Cardiac muscle cell (in vitro differentiated cells and primary cell): ENCODE data around the gene CAMK1G. TPM values are rescaled to one million over a fixed set of nuclear protein-coding genes. Genes with fewer than 3 reads are reported as not detected.

Source experiments
- DNase-seq, 2 donors: peaks; one replicate each; pipeline versions ENCODE4 v3.0.0 to v3.0.0-alpha.2; 2010 to 2017; ENCODE audit warnings: low read depth in 1 of 2, low spot score in 1 of 2
- H3K27ac ChIP-seq: fragments of 200-600 bp; sonication (generic); 2 replicates; pipeline ENCODE4 v1.5.1; 2016
- H3K27me3 ChIP-seq: fragments of 200-600 bp; sonication (generic); 2 replicates; pipeline ENCODE4 v1.6.0; 2016; ENCODE audit warnings: control low read depth
- H3K36me3 ChIP-seq: fragments of 200-600 bp; sonication (generic); 2 replicates; pipeline ENCODE4 v1.5.1; 2016; ENCODE audit warnings: control low read depth
- H3K4me1 ChIP-seq: fragments of 200-600 bp; sonication (generic); 2 replicates; pipeline ENCODE4 v1.8.1; 2017; ENCODE audit warnings: low read depth, mild to moderate bottlenecking, mixed run types
- H3K4me3 ChIP-seq: fragments of 200-600 bp; sonication (generic); 2 replicates; pipeline ENCODE4 v1.5.1; 2016; ENCODE audit warnings: mild to moderate bottlenecking
- H3K9me3 ChIP-seq: fragments of 200-600 bp; sonication (generic); 2 replicates; pipeline ENCODE4 v1.5.1; 2017; ENCODE audit warnings: low read depth, mild to moderate bottlenecking, control low read depth
- polyA plus RNA-seq: library from polyadenylated mRNA; unstranded; fragments of >200 nt; fragmentation: Nextera tagmentation; extraction: Ambion mirVana; gene quantifications from 2 replicates; pipeline ENCODE4 v1.2.1, GENCODE V29; 2016
- total RNA-seq: library from RNA; depleted of rRNA; stranded (reverse); fragments of >200 nt; gene quantifications from 2 replicates; pipeline ENCODE4 v1.2.3, GENCODE V29; 2016
- TF ChIP-seq, protein P1 (sequence below): IDR thresholded peaks from 2 replicates; pipeline ENCODE4 v1.5.1; 2012; ENCODE audit warnings: low read depth, mild to moderate bottlenecking, low read length

CAMK1G gene
- total and polyA plus RNA-seq, 2 experiments from 2014 or later: 5.0 to 8.5 TPM

GRCh38 chr1:209617755-209618154 lies 34.2 kb downstream of the CAMK1G start:
- Histone ChIP-seq H3K27ac (no peak overlapping the region), H3K4me1 (no peaks in the 10 kb centered on the region), H3K36me3 (no peaks in the 10 kb centered on the region), H3K9me3 (no peaks in the 10 kb centered on the region), H3K4me3 (no peak overlapping the region), H3K27me3 (no peaks in the 10 kb centered on the region)
- TF ChIP-seq, protein P1, sequence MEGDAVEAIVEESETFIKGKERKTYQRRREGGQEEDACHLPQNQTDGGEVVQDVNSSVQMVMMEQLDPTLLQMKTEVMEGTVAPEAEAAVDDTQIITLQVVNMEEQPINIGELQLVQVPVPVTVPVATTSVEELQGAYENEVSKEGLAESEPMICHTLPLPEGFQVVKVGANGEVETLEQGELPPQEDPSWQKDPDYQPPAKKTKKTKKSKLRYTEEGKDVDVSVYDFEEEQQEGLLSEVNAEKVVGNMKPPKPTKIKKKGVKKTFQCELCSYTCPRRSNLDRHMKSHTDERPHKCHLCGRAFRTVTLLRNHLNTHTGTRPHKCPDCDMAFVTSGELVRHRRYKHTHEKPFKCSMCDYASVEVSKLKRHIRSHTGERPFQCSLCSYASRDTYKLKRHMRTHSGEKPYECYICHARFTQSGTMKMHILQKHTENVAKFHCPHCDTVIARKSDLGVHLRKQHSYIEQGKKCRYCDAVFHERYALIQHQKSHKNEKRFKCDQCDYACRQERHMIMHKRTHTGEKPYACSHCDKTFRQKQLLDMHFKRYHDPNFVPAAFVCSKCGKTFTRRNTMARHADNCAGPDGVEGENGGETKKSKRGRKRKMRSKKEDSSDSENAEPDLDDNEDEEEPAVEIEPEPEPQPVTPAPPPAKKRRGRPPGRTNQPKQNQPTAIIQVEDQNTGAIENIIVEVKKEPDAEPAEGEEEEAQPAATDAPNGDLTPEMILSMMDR: no peak
- no peak for DNase-seq

DNA sequence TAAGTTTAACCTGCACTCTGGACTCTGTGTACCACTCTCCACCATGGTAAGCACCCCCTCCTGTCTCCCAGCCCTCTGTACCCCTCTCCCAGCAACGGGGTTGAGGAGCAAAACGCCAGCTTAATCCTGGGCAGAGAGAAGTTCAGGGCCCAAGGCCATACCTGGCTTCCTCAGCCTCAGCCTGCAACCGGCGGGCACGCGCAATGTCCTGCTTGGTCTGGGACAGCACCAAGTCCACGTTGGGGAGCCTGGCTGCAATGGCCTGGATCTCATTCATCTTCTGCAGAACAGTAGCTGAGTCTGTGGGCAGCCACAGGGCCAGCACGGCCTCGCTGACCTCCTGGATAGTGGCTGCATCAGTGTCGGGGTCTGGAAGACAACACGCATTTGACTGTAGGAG lies 34.8 kb downstream of the CAMK1G start:
- Histone ChIP-seq H3K9me3 (no peaks in the 10 kb centered on the region), H3K27me3 (no peaks in the 10 kb centered on the region), H3K4me3 (no peak overlapping the region), H3K4me1 (no peaks in the 10 kb centered on the region), H3K36me3 (no peaks in the 10 kb centered on the region), H3K27ac (no peak overlapping the region)
- TF ChIP-seq, protein P1: no peak
- DNase-seq: no peak

GRCh38 chr1:209618756-209619420 lies 35.4 kb downstream of the CAMK1G start:
- Histone ChIP-seq H3K27ac (no peak overlapping the region), H3K36me3 (no peaks in the 10 kb centered on the region), H3K9me3 (no peaks in the 10 kb centered on the region), H3K4me3 (no peak overlapping the region), H3K27me3 (no peaks in the 10 kb centered on the region), H3K4me1 (no peaks in the 10 kb centered on the region)
- no peak for DNase-seq
- TF ChIP-seq, protein P1: no peak

DNA sequence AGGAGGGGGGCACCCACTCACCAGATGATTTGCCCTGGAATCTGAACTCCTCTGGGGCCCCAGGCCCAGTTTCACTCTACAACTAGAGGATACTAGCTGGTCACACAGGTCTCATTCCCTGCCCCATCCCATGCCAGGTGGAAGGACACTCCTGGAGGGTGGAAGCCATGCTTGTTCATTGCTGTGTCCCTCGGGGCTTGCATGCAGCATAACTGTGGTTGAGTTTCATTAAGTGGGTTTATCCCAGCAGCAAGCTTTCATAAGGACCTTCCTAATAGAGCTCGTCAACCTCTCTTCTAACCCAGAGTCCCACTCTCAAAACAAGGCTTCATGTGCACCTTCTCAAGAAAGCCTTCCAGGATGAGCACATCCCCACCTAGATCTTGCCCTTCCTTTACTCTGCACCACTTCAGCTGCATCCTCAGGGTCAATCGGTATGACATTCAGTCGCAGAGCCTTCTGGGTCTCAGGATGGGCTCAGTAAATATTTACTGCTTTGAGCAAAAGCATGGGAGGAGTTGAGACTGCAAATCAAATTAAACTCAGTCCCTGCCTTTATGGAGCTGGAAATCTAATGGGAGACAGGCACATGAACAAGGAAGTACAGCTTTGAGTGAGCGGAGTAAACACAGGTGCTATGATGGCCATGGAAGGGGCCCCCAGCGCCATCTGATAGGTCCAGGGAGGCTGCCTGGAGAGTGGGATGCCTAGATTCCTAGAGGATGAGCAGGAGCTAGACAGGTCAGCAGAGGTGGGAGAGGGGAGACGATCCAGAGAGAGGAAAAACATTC lies 36.4 kb downstream of the CAMK1G start:
- DNase-seq: no peak
- TF ChIP-seq, protein P1: no peak
- Histone ChIP-seq H3K9me3 (no peaks in the 10 kb centered on the region), H3K4me1 (peaks cover 4% of the 10 kb centered on the region), H3K27ac (no peak overlapping the region), H3K27me3 (no peaks in the 10 kb centered on the region), H3K4me3 (no peak overlapping the region), H3K36me3 (no peaks in the 10 kb centered on the region)

GRCh38 chr1:209620487-209620884 lies 37.0 kb downstream of the CAMK1G start:
- no peaks in the 10 kb centered on the region for H3K27me3 ChIP-seq
- H3K4me1 ChIP-seq: peaks cover 10% of the 10 kb centered on the region
- no peak overlapping the region for H3K4me3 ChIP-seq
- H3K36me3 ChIP-seq: no peaks in the 10 kb centered on the region
- peak in 1 of 2 donors; percentile 35 for DNase-seq
- H3K27ac ChIP-seq: no peak overlapping the region
- TF ChIP-seq, protein P1: no peak
- H3K9me3 ChIP-seq: no peaks in the 10 kb centered on the region
